GM12878 (cell line): ENCODE results near the gene AP2B1. TPM values are rescaled to one million over a fixed set of nuclear protein-coding genes. Genes with fewer than 3 reads are reported as not detected.

Experiments used
- ATAC-seq: fragments of 200-7000 bp; cut with Tn5 transposase; 3 replicates; pipeline ENCODE4 v1.9.1; 2020; ENCODE audit warnings: mild to moderate bottlenecking, moderate library complexity
- BruUV-seq: library from RNA; stranded (reverse); fragments of 400-500 nt; replicated peaks from 2 replicates; lab custom pipeline; 2021; lab: Mats Ljungman, UMichigan
- CTCF ChIA-PET: fragments of 300-600 bp; sonication (Branson Sonifier 250); formaldehyde crosslinking; extraction: SDS; loops from one replicate; lab custom pipeline; 2021; ENCODE audit warnings: inconsistent platforms; lab: Yijun Ruan, JAX
- POLR2A ChIA-PET: fragments of 350-600 bp; formaldehyde crosslinking; extraction: SDS; loops from one replicate; lab custom pipeline; 2021; ENCODE audit warnings: inconsistent platforms; lab: Charles Lee
- RAD21 ChIA-PET: fragments of 300-600 bp; sonication (Branson Sonifier 250); formaldehyde crosslinking; loops from one replicate; lab custom pipeline; 2023; ENCODE audit warnings: antibody characterized with exemption; ENCODE audit not compliant: unreplicated experiment; lab: Charles Lee
- SMC1A ChIA-PET: fragments of 300-600 bp; sonication (Branson Sonifier 250); formaldehyde crosslinking; loops from one replicate; lab custom pipeline; 2023; ENCODE audit not compliant: unreplicated experiment, uncharacterized antibody; lab: Charles Lee
- DNase-seq: peaks from one replicate; pipeline ENCODE4 v3.0.0-alpha.2; 2011; ENCODE audit warnings: low read depth, low spot score
- FAIRE-seq: peaks from 3 replicates; lab custom pipeline; 2011; peaks lifted over from hg19 to GRCh38; lab: Jason Lieb, UNC
- H2AFZ ChIP-seq: 2 replicates; pipeline ENCODE4 v1.6.0; 2011; ENCODE audit warnings: low read depth, low read length, control low read depth; ENCODE audit not compliant: control insufficient read depth
- H3K27ac ChIP-seq: 2 replicates; pipeline ENCODE4 v1.5.1; 2011; ENCODE audit warnings: control low read depth; ENCODE audit not compliant: control insufficient read depth, insufficient read depth
- H3K27me3 ChIP-seq, 2 experiments: replicated peaks in 1 of 2; 2 replicates each; pipeline versions ENCODE4 v1.6.0 to v1.6.1; 2011; ENCODE audit warnings: low read length in 1 of 2; ENCODE audit not compliant: control insufficient read depth in 2 of 2, insufficient read depth in 2 of 2
- H3K36me3 ChIP-seq, 2 experiments: 2 replicates each; pipeline ENCODE4 v1.5.1; 2011; ENCODE audit warnings: low read length in 1 of 2; ENCODE audit not compliant: control insufficient read depth in 2 of 2, insufficient read depth in 2 of 2
- H3K4me1 ChIP-seq: 2 replicates; pipeline ENCODE4 v1.6.1; 2011; ENCODE audit warnings: mild to moderate bottlenecking, low read length, moderate library complexity, mixed read lengths; ENCODE audit not compliant: control insufficient read depth, insufficient read depth
- H3K4me2 ChIP-seq: 2 replicates; pipeline ENCODE4 v1.6.0; 2011; ENCODE audit warnings: control low read depth; ENCODE audit not compliant: control insufficient read depth, insufficient read depth
- H3K4me3 ChIP-seq: fragments of 200-600 bp; sonication (generic); 2 replicates; pipeline ENCODE4 v1.5.1; 2016
- H3K79me2 ChIP-seq: 2 replicates; pipeline ENCODE4 v1.6.0; 2011; ENCODE audit warnings: low read length; ENCODE audit not compliant: control insufficient read depth, insufficient read depth
- H3K9ac ChIP-seq: 2 replicates; pipeline ENCODE4 v1.8.0; 2011; ENCODE audit warnings: low read length, control low read depth, mixed read lengths; ENCODE audit not compliant: control insufficient read depth, insufficient read depth
- H3K9me3 ChIP-seq: replicated peaks from 3 replicates; pipeline ENCODE4 v1.5.1; 2011; ENCODE audit warnings: mild to moderate bottlenecking, low read length; ENCODE audit not compliant: control insufficient read depth, insufficient read depth
- H4K20me1 ChIP-seq: 2 replicates; pipeline ENCODE4 v1.6.0; 2011; ENCODE audit not compliant: control insufficient read depth, insufficient read depth
- FOS ChIP-seq: IDR thresholded peaks from 3 replicates; pipeline ENCODE4 v1.6.1; 2011; ENCODE audit warnings: borderline replicate concordance; ENCODE audit not compliant: insufficient read length; ENCODE audit errors: extremely low read depth
- FOXK2 ChIP-seq: fragments of 450-650 bp; IDR thresholded peaks from 2 replicates; pipeline ENCODE4 v1.6.1; 2017; ENCODE audit warnings: mild to moderate bottlenecking, moderate library complexity
- FOXM1 ChIP-seq: IDR thresholded peaks from 2 replicates; pipeline ENCODE4 v1.6.1; 2012; ENCODE audit warnings: low read depth, mild to moderate bottlenecking, inconsistent platforms, low read length, moderate library complexity
- IRF3 ChIP-seq: fragments of 450-650 bp; IDR thresholded peaks from 2 replicates; pipeline ENCODE4 v1.6.1; 2014; ENCODE audit warnings: mild to moderate bottlenecking
- MYC ChIP-seq: IDR thresholded peaks from 2 replicates; pipeline ENCODE4 v1.6.1; 2011; ENCODE audit warnings: mild to moderate bottlenecking, low read length, moderate library complexity, inconsistent platforms; ENCODE audit not compliant: insufficient read depth, insufficient replicate concordance, insufficient read length, severe bottlenecking
- NFYA ChIP-seq: IDR thresholded peaks from 2 replicates; pipeline ENCODE4 v1.6.1; 2011; ENCODE audit warnings: low read depth, mild to moderate bottlenecking, low read length, improper control_type of control experiment, borderline replicate concordance
- NR2C1 ChIP-seq: fragments of 450-650 bp; IDR thresholded peaks from 2 replicates; pipeline ENCODE4 v1.6.1; 2017; ENCODE audit warnings: antibody characterized with exemption, mild to moderate bottlenecking, moderate library complexity
- PKNOX1 ChIP-seq: fragments of 450-650 bp; IDR thresholded peaks from 2 replicates; pipeline ENCODE4 v1.6.1; 2016; ENCODE audit warnings: mild to moderate bottlenecking
- RELA ChIP-seq: fragments of 450-650 bp; IDR thresholded peaks from 2 replicates; pipeline ENCODE4 v1.8.0; 2014; ENCODE audit warnings: borderline replicate concordance; ENCODE audit not compliant: partially characterized antibody
- SPI1 ChIP-seq: IDR thresholded peaks from 2 replicates; pipeline ENCODE4 v1.6.1; 2011; ENCODE audit warnings: low read depth, mild to moderate bottlenecking, low read length, moderate library complexity, borderline replicate concordance; ENCODE audit not compliant: insufficient read depth
- SREBF2 ChIP-seq: IDR thresholded peaks from 2 replicates; pipeline ENCODE4 v1.6.1; 2012; ENCODE audit warnings: mild to moderate bottlenecking, low read length
- TBL1XR1 ChIP-seq: IDR thresholded peaks from 2 replicates; pipeline ENCODE4 v1.6.1; 2012; ENCODE audit warnings: low read depth, low read length, improper control_type of control experiment
- TCF7 ChIP-seq: IDR thresholded peaks from 2 replicates; pipeline ENCODE4 v1.6.1; 2014; ENCODE audit warnings: antibody characterized with exemption, borderline replicate concordance
- USF1 ChIP-seq: IDR thresholded peaks from 2 replicates; pipeline ENCODE4 v1.6.1; 2011; ENCODE audit warnings: borderline replicate concordance, low read depth, mild to moderate bottlenecking, moderate library complexity, mixed read lengths, low read length; ENCODE audit not compliant: insufficient read depth; ENCODE audit errors: extremely low read length
- ZNF384 ChIP-seq: IDR thresholded peaks from 2 replicates; pipeline ENCODE4 v1.6.1; 2012; ENCODE audit warnings: low read depth, mild to moderate bottlenecking, low read length, improper control_type of control experiment, borderline replicate concordance
- WGBS: methylation state at CpG from one replicate; pipeline ENCODE4 v1.1.6; 2016; ENCODE audit warnings: low lambda C conversion rate; ENCODE audit not compliant: insufficient replicate concordance, insufficient coverage; ENCODE audit errors: missing lambda C conversion rate; 5-methylcytosine and 5-hydroxymethylcytosine counted together
- in situ Hi-C: fragments of 300-500 bp; cut with MboI; formaldehyde crosslinking; loops from 9 replicates; pipeline ENCODE4 v1.14.3; 2018; ENCODE audit warnings: mixed read lengths
- intact Hi-C: fragments of 100-400 bp; cut with micrococcal nuclease; formaldehyde crosslinking; loops from one replicate; pipeline ENCODE4 v1.14.2; 2022; ENCODE audit not compliant: unreplicated experiment
- polyA plus RNA-seq, 11 experiments: library from polyadenylated mRNA; depleted of rRNA in 4 of 11; unstranded in 6 of 11; stranded (reverse) in 5 of 11; fragments of >200 nt; fragmentation: Nextera tagmentation in 4 of 11; fragmentation: Illumina TruSeq in 1 of 11; extraction: Ambion mirVana in 4 of 11; extraction: Trizol in 1 of 11; gene quantifications; 1 replicate in 1 of 11; 2 replicates in 10 of 11; pipeline versions ENCODE4 v1.2.1 to v1.2.3, GENCODE V29; 2011 to 2016; ENCODE audit warnings: inconsistent platforms in 2 of 11, missing spikeins in 2 of 11, low read depth in 1 of 11
- total RNA-seq, 4 experiments: library from RNA; depleted of rRNA in 3 of 4; stranded (reverse); fragments of >200 nt in 3 of 4; fragmentation: Illumina TruSeq in 1 of 4; extraction: Trizol in 1 of 4; gene quantifications; 2 replicates each; pipeline versions ENCODE4 v1.2.1 to v1.2.3, GENCODE V29; 2013 to 2021

AP2B1 gene
- total and polyA plus RNA-seq, 10 of the 15 experiments (the other 5 are each of a cell fraction or from before 2014, with no cell fraction given), result 18.6 to 112 (median 53.9) TPM

GRCh38 chr17:35621768-35622167, 34.6 kb downstream of the AP2B1 start:
- ATAC-seq (no peak), FAIRE-seq (no peak), DNase-seq (no peak)
- peaks cover 3% of the 10 kb centered on the region; the same call in 1 of the 2 replicates for H3K4me1 ChIP-seq
- no peak for TF ChIP-seq RELA
- no peak for TF ChIP-seq ZNF384
- TF ChIP-seq FOS, result no peak
- no peak for TF ChIP-seq TBL1XR1
- no peak for TF ChIP-seq NFYA
- TF ChIP-seq MYC, result no peak
- no peak for TF ChIP-seq IRF3
- TF ChIP-seq FOXM1, result no peak
- TF ChIP-seq USF1, result no peak
- TF ChIP-seq TCF7, result no peak
- TF ChIP-seq NR2C1, result no peak
- no peak for TF ChIP-seq SPI1
- TF ChIP-seq PKNOX1, result no peak
- TF ChIP-seq SREBF2, result no peak
- TF ChIP-seq FOXK2, result no peak
- no peak overlapping the region for H3K4me3 ChIP-seq
- H3K4me2 ChIP-seq, result no peak overlapping the region
- no peaks in the 10 kb centered on the region for H3K27me3 ChIP-seq
- CTCF ChIA-PET, result interaction anchor here (0.9 to 2.7 kb wide), 3 partner anchors 8 to 126 kb away, joined by 4 to 19 read pairs (median 5); no protein-coding TSS in a partner anchor
- 74% methylated on average over 1 of the region's 1 CpG for WGBS
- H3K36me3 ChIP-seq, result peaks cover 0 to 4% of the 10 kb centered on the region in 2 experiments; a peak in 2 of 4 replicates
- no peaks in the 10 kb centered on the region for H4K20me1 ChIP-seq
- SMC1A ChIA-PET, result interaction anchor here (1.3 kb wide), 2 partner anchors 8 to 10 kb away, joined by 3 to 6 read pairs; no protein-coding TSS in a partner anchor
- no peak overlapping the region for H3K9ac ChIP-seq
- intact Hi-C loops, result no loop called here
- no peaks in the 10 kb centered on the region for H3K79me2 ChIP-seq
- no peak overlapping the region for H3K27ac ChIP-seq
- in situ Hi-C loops, result loop anchor here (10.0 kb wide), 1 partner anchor 63 kb away; no protein-coding TSS in a partner anchor
- POLR2A ChIA-PET, result no interaction called here
- H3K9me3 ChIP-seq, result no peaks in the 10 kb centered on the region
- RAD21 ChIA-PET, result no interaction called here
- H2AFZ ChIP-seq, result no peak overlapping the region
- no TSS peak for BruUV-seq
